Kidney capillary endothelial cell (primary cell): Measurements from ENCODE around the gene GPR87.

Experiments used
- DNase-seq: peaks from one replicate; pipeline ENCODE4 v3.0.0-alpha.2; 2018; ENCODE audit warnings: low spot score

GPR87 gene

GRCh38 chr3:151315846-151316245 lies 774 bp downstream of the GPR87 start:
- DNase-seq, result no peak

GRCh38 chr3:151315136-151315535 lies 1.5 kb downstream of the GPR87 start:
- DNase-seq, result no peak

GRCh38 chr3:151314593-151314992 lies 2.0 kb downstream of the GPR87 start:
- no peak for DNase-seq

- no peak for DNase-seq
These were observed 2.5 kb downstream of the GPR87 start for GRCh38 chr3:151314137-151314536.

GRCh38 chr3:151312972-151313371 lies 3.6 kb downstream of the GPR87 start:
- DNase-seq, result no peak

- no peak for DNase-seq
These were observed 7.1 kb downstream of the GPR87 start for GRCh38 chr3:151309566-151309965.

GRCh38 chr3:151307583-151308488 lies 8.8 kb downstream of the GPR87 start:
- no peak for DNase-seq

GRCh38 chr3:151307131-151307530 lies 9.5 kb downstream of the GPR87 start:
- DNase-seq, result no peak

GRCh38 chr3:151306168-151306810 lies 10.3 kb downstream of the GPR87 start:
- no peak for DNase-seq

- no peak for DNase-seq
These were observed 10.9 kb downstream of the GPR87 start for GRCh38 chr3:151305775-151306151.

GRCh38 chr3:151305060-151305774 lies 11.4 kb downstream of the GPR87 start:
- DNase-seq, result no peak

GRCh38 chr3:151303751-151304150 lies 12.9 kb downstream of the GPR87 start:
- DNase-seq, result no peak

GRCh38 chr3:151301787-151302186 lies 14.8 kb downstream of the GPR87 start:
- DNase-seq, result no peak

- no peak for DNase-seq
These were observed 16.1 kb downstream of the GPR87 start for GRCh38 chr3:151300539-151300938.

- DNase-seq, result no peak
These were observed 17.6 kb downstream of the GPR87 start for GRCh38 chr3:151299006-151299405.

GRCh38 chr3:151297429-151297828 lies 19.2 kb downstream of the GPR87 start:
- DNase-seq, result no peak

- DNase-seq, result no peak
These were observed 20.4 kb downstream of the GPR87 start for GRCh38 chr3:151296226-151296625.

GRCh38 chr3:151293127-151293526 lies 23.5 kb downstream of the GPR87 start:
- DNase-seq, result no peak

- DNase-seq, result no peak
These were observed 25.9 kb downstream of the GPR87 start for GRCh38 chr3:151290673-151291072.

- DNase-seq, result no peak
These were observed 27.2 kb downstream of the GPR87 start for GRCh38 chr3:151289445-151289844.

- DNase-seq, result no peak
These were observed 30.7 kb downstream of the GPR87 start for GRCh38 chr3:151285940-151286339.

GRCh38 chr3:151283907-151284461 lies 32.6 kb downstream of the GPR87 start:
- DNase-seq, result no peak

- no peak for DNase-seq
These were observed 33.2 kb downstream of the GPR87 start for GRCh38 chr3:151283387-151283786.
